Measurements from ENCODE around the gene LCN10. TPM values are rescaled to one million over a fixed set of nuclear protein-coding genes. Genes with fewer than 3 reads are reported as not detected.

Gene LCN10
- total and polyA plus RNA-seq, 2 of the 13 experiments (the other 11 are each of a cell fraction or from before 2014, with no cell fraction given): 0.53 to 0.61 TPM

GRCh38 chr9:136764301-136764891 is 21.7 kb upstream of the LCN10 start, which contains the start of gene LCN15 (continued):
- TF ChIP-seq ZNF687 (CRISPR knock-in tag; IDR thresholded peaks at IDR 0.05) (peak; percentile 25; the same call in 1 of the 2 replicates), ETV5 (CRISPR knock-in tag; IDR thresholded peaks at IDR 0.05; ENCODE audit: borderline replicate concordance) (peak; percentile 51; the same call in 1 of the 2 replicates), ATF2 (CRISPR knock-in tag; IDR thresholded peaks at IDR 0.05) (no peak), BCL3 (CRISPR knock-in tag; IDR thresholded peaks at IDR 0.05) (peak; percentile 15; the same call in 1 of the 2 replicates)

- Histone ChIP-seq H3K9me3 (ENCODE audit: low read length) (no peaks in the 10 kb centered on the region), H3K9ac (ENCODE audit: insufficient read depth, low read depth, low read length) (peak overlapping the region; percentile 52), H3K27ac (ENCODE audit: extremely low read length, insufficient read depth, low read length) (peak overlapping the region; percentile 31), H3K79me2 (ENCODE audit: insufficient read depth, low read length) (no peaks in the 10 kb centered on the region), H3K27me3 (ENCODE audit: control insufficient read depth in 1 of 2, insufficient read depth in 2 of 2, low read length in 2 of 2) (0 out of 5 replicates have a peak, but pooled peaks cover 0 to 7% of the 10 kb centered on the region in 2 experiments), H3K36me3 (replicated peaks in 1 of 2; ENCODE audit: control insufficient read depth in 1 of 2, insufficient read depth in 2 of 2, low read length in 2 of 2) (no peaks in the 10 kb centered on the region), H3K4me3 (replicated peaks in 1 of 3; ENCODE audit: insufficient read depth in 1 of 3, low read depth in 2 of 3, low read length in 3 of 3) (peak overlapping the region in 1 of 3 experiments; percentile 44; a peak in 1 of 6 replicates), H4K20me1 (ENCODE audit: insufficient read depth, low read length) (no peaks in the 10 kb centered on the region), H3K4me2 (ENCODE audit: low read depth, low read length) (peak overlapping the region; percentile 67), H2AFZ (ENCODE audit: low read length) (no peak overlapping the region), H3K4me1 (ENCODE audit: insufficient read depth, low read length) (peaks cover 73% of the 10 kb centered on the region)
- in situ Hi-C loops (cut with HindIII; ENCODE audit: extremely low pct_ligation_motif_present, low pct_unique_long_range_greater_than_20kb) (no loop called here), intact Hi-C loops (cut with micrococcal nuclease; ENCODE audit: unreplicated experiment) (no loop called here)
- ChIA-PET POLR2A (no interaction called here), CTCF (ENCODE audit: low intra/inter-chr PET ratio, low total read pairs) (no interaction called here)
- BruUV-seq (replicated peaks): no TSS peak
- ATAC-seq: no peak
- no peak for FAIRE-seq
- 70% methylated on average over 7 of the region's 14 CpGs for WGBS (ENCODE audit: low lambda C conversion rate)
- DNase-seq (ENCODE audit: low spot score): no peak
- TF ChIP-seq ZSCAN21 (CRISPR knock-in tag; IDR thresholded peaks at IDR 0.05; ENCODE audit: borderline replicate concordance): no peak
- no peak for TF ChIP-seq CCDC6 (CRISPR knock-in tag; IDR thresholded peaks at IDR 0.05)
- no peak for TF ChIP-seq RORA (CRISPR knock-in tag; IDR thresholded peaks at IDR 0.05)
- no peak for TF ChIP-seq ZNF598 (CRISPR knock-in tag; IDR thresholded peaks at IDR 0.05; ENCODE audit: borderline replicate concordance)
- no peak for TF ChIP-seq TCF7L2 (IDR thresholded peaks at IDR 0.05; ENCODE audit: low read depth, low read length)
- TF ChIP-seq PLRG1 (conservative IDR thresholded peaks at IDR 0.05): no peak
- no peak for TF ChIP-seq SP4 (CRISPR knock-in tag; IDR thresholded peaks at IDR 0.05)
- no peak for TF ChIP-seq BCL3 (CRISPR knock-in tag; IDR thresholded peaks at IDR 0.05)
- TF ChIP-seq PHF21A (CRISPR knock-in tag; IDR thresholded peaks at IDR 0.05): no peak
- TF ChIP-seq KLF13 (CRISPR knock-in tag; IDR thresholded peaks at IDR 0.05): no peak
Observed at GRCh38 chr9:136763649-136764035, 20.9 kb upstream of the LCN10 start.
